Loucy (cell line): ENCODE data around the gene KRT13.

Source experiments
- H2AFZ ChIP-seq: fragments of 200-600 bp; sonication (generic); 2 replicates; pipeline ENCODE4 v1.6.0; 2016; ENCODE audit warnings: antibody characterized with exemption, mild to moderate bottlenecking, low read length, moderate library complexity
- H3F3A ChIP-seq: fragments of 200-600 bp; 2 replicates; pipeline ENCODE4 v1.6.0; 2016; ENCODE audit warnings: antibody characterized with exemption, low read depth, mild to moderate bottlenecking
- H3K27me3 ChIP-seq: fragments of 200-600 bp; sonication (generic); 2 replicates; pipeline ENCODE4 v1.6.1; 2014; ENCODE audit warnings: low read length, mild to moderate bottlenecking; ENCODE audit not compliant: insufficient read depth, poor library complexity, severe bottlenecking
- H3K36me3 ChIP-seq: fragments of 200-600 bp; sonication (generic); 2 replicates; pipeline ENCODE4 v1.6.1; 2016; ENCODE audit warnings: low read length; ENCODE audit not compliant: insufficient read depth
- H3K4me1 ChIP-seq: fragments of 200-600 bp; sonication (generic); 2 replicates; pipeline ENCODE4 v1.5.1; 2014; ENCODE audit warnings: low read length, mild to moderate bottlenecking; ENCODE audit not compliant: insufficient read depth, poor library complexity, severe bottlenecking
- H3K4me2 ChIP-seq: fragments of 200-600 bp; sonication (generic); 2 replicates; pipeline ENCODE4 v1.6.0; 2014; ENCODE audit warnings: antibody characterized with exemption, low read length, low read depth, mild to moderate bottlenecking; ENCODE audit not compliant: poor library complexity, severe bottlenecking
- H3K4me3 ChIP-seq: fragments of 200-600 bp; sonication (generic); 2 replicates; pipeline ENCODE4 v1.5.1; 2014; ENCODE audit warnings: low read length, mild to moderate bottlenecking, mixed read lengths; ENCODE audit not compliant: poor library complexity, severe bottlenecking
- H3K79me2 ChIP-seq: fragments of 200-600 bp; sonication (generic); 2 replicates; pipeline ENCODE4 v1.6.1; 2014; ENCODE audit warnings: low read length; ENCODE audit not compliant: insufficient read depth
- H3K9ac ChIP-seq: fragments of 200-600 bp; sonication (generic); 2 replicates; pipeline ENCODE4 v1.6.0; 2014; ENCODE audit warnings: mild to moderate bottlenecking, low read depth, low read length, moderate library complexity; ENCODE audit not compliant: poor library complexity, severe bottlenecking
- H3K9me2 ChIP-seq: fragments of 200-600 bp; sonication (generic); replicated peaks from 2 replicates; pipeline ENCODE4 v1.6.1; 2016; ENCODE audit warnings: low read depth, low read length, mixed read lengths
- H3K9me3 ChIP-seq: fragments of 200-600 bp; sonication (generic); 2 replicates; pipeline ENCODE4 v1.6.1; 2014; ENCODE audit warnings: mild to moderate bottlenecking, antibody characterized with exemption, low read length, low read depth; ENCODE audit not compliant: insufficient read depth
- H4K20me1 ChIP-seq: fragments of 200-600 bp; sonication (generic); 2 replicates; pipeline ENCODE4 v1.6.0; 2014; ENCODE audit warnings: antibody characterized with exemption, low read length, mild to moderate bottlenecking; ENCODE audit not compliant: insufficient read depth, poor library complexity, severe bottlenecking
- EZH2phosphoT487 ChIP-seq: fragments of 200-600 bp; IDR thresholded peaks from 2 replicates; pipeline ENCODE4 v1.6.1; 2018; ENCODE audit warnings: antibody characterized with exemption, mild to moderate bottlenecking, moderate library complexity, borderline replicate concordance
- TF ChIP-seq, protein P1 (sequence below): fragments of 200-600 bp; sonication (generic); conservative IDR thresholded peaks from 2 replicates; pipeline ENCODE4 v1.5.1; 2014; ENCODE audit warnings: mild to moderate bottlenecking, antibody characterized with exemption, low read length

Gene KRT13

DNA sequence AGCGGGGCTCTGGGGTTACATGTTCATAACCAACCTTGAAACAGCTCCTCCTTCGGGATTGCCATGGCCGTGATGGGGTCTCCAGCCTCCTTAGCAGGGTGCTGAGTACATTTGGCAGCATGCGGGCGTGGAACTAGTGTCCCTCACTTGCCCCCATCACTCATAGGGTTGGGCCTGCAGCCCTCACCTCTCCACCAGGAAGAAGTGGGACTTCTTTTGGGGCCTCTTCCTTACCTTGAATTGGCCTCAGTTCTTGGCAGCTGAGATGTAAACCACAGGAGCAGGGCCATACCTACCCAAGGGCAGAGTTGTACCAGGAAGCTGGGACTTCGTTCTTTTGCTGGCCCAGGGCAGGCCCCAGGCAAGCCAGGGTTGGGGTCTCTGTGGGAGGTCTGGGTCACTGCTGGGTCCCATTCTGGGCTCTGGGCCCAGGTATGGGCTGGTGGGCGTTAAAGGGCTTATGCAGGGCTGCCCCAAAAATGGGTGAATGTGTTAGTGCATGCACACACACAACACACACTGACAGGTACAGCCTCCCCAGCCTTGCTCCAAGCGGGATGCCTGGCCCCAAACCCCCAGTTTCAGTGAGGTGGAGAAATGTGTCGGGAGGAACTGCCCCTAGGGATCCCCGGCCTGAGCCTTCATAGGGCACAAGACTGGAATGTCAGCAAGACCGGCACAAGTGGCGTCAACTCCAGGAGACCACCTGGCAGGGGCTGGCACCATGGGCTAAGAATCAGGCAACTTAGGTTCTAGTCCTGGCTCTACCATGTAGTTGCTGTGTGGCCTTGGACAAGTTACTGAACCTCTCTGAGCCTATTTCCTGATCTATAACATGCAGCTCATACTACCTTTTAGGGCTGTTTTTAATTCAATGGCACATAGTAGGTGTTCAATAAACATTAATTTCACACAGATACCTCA lies 17.2 kb upstream of the KRT13 start:
- Histone ChIP-seq H4K20me1 (no peaks in the 10 kb centered on the region), H3K79me2 (no peaks in the 10 kb centered on the region), H3K36me3 (no peaks in the 10 kb centered on the region), H3K27me3 (no peaks in the 10 kb centered on the region), H3K9me2 (no peaks in the 10 kb centered on the region), H3K9ac (no peak overlapping the region), H3K9me3 (no peaks in the 10 kb centered on the region), H3K4me2 (no peak overlapping the region), H3F3A (no peaks in the 10 kb centered on the region), H2AFZ (no peak overlapping the region), H3K4me1 (no peaks in the 10 kb centered on the region), H3K4me3 (no peak overlapping the region)
- TF ChIP-seq, protein P1, sequence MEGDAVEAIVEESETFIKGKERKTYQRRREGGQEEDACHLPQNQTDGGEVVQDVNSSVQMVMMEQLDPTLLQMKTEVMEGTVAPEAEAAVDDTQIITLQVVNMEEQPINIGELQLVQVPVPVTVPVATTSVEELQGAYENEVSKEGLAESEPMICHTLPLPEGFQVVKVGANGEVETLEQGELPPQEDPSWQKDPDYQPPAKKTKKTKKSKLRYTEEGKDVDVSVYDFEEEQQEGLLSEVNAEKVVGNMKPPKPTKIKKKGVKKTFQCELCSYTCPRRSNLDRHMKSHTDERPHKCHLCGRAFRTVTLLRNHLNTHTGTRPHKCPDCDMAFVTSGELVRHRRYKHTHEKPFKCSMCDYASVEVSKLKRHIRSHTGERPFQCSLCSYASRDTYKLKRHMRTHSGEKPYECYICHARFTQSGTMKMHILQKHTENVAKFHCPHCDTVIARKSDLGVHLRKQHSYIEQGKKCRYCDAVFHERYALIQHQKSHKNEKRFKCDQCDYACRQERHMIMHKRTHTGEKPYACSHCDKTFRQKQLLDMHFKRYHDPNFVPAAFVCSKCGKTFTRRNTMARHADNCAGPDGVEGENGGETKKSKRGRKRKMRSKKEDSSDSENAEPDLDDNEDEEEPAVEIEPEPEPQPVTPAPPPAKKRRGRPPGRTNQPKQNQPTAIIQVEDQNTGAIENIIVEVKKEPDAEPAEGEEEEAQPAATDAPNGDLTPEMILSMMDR, result no peak
- no peak for TF ChIP-seq EZH2phosphoT487

DNA sequence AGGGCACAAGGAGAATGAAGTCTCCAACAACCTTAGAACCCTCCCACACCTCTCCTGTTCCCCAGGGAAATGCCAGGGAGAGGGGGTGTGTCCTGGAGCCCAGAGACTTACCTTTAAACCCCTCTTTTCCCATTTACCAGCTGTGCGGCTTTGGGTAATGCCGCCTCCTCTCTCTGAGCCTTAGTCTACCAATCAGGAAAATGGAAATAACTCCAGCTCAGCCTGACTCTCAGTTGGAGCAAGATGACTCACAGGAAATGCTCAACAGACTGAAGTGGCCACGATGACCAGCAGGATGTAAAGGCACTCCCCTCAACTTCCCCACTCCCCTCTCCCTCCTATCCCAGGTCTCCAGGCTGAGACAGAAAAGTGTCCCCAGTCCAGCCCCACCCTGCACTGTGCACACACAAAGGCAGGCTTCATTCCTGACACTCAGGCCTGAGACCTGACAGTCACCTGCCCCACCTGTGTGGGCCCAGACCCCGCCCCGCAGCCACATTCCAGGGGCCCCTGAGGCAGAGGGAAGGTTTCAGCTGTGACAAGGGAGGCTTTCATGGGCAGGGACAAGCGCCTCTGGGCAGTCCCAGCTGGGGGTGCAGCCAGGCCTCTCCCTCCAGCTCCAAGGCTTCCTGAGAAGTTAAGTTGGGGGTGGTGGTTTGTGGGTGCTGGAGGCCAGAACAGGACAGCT lies 16.3 kb upstream of the KRT13 start:
- Histone ChIP-seq H3K27me3 (no peaks in the 10 kb centered on the region), H3K36me3 (no peaks in the 10 kb centered on the region), H3K4me2 (no peak overlapping the region), H3K79me2 (no peaks in the 10 kb centered on the region), H3F3A (no peaks in the 10 kb centered on the region), H4K20me1 (no peaks in the 10 kb centered on the region), H2AFZ (no peak overlapping the region), H3K9ac (no peak overlapping the region), H3K4me1 (no peaks in the 10 kb centered on the region), H3K4me3 (no peak overlapping the region), H3K9me3 (no peaks in the 10 kb centered on the region), H3K9me2 (no peaks in the 10 kb centered on the region)
- no peak for TF ChIP-seq EZH2phosphoT487

DNA sequence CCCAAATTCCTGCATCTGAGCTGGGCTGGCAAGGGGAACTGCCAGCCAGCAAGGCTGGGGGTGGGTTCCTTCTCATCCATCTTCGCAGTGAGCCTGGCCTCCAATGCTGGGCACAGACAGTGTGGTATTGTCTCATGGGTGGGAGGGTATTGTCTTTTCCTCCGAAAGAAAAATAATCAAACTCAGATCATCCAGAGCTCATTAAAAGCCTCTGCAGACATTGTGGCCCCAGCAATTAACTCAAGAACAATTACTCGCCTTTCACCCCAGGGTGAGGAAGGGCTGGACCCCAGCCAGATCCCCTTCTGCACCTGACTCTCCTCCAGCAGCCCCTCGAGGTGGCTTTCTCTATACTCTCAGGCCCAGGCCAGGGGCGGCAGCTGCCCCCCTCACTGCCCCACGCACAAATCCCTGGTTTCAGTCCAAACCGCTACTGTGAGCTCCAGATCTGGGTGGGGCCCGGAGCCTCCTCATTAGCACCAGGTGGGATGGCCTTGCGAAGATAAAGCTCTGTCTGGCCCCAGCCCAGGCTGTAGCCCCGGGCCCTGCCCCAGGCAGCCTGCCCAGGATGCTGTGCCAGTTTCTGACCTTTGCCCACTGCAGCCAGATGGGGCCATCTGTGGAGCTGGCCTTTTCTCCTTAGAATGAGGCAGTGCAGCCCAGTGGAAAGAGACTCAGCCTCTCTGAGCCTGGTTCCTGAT lies 15.6 kb upstream of the KRT13 start:
- Histone ChIP-seq H3K36me3 (no peaks in the 10 kb centered on the region), H4K20me1 (no peaks in the 10 kb centered on the region), H2AFZ (no peak overlapping the region), H3K4me3 (no peak overlapping the region), H3K4me1 (no peaks in the 10 kb centered on the region), H3K27me3 (no peaks in the 10 kb centered on the region), H3K9me3 (no peaks in the 10 kb centered on the region), H3K9me2 (no peaks in the 10 kb centered on the region), H3K79me2 (no peaks in the 10 kb centered on the region), H3K9ac (no peak overlapping the region), H3F3A (no peaks in the 10 kb centered on the region), H3K4me2 (no peak overlapping the region)
- TF ChIP-seq EZH2phosphoT487, result no peak
- TF ChIP-seq, protein P1, result no peak
